Spleen (tissue), 11 donors: ENCODE measurements around the gene SNX17. TPM values are rescaled to one million over a fixed set of nuclear protein-coding genes. Genes with fewer than 3 reads are reported as not detected.
A peak's percentile ranks its signal among the peaks of the same experiment; 100 is the strongest.

ENCODE experiments used
- DNase-seq: peaks from one replicate; pipeline ENCODE4 v3.0.0-alpha.2; 2020
- H3K27ac ChIP-seq, 8 donors: fragments of 200-600 bp; sonication (generic) in 7 of 8; 1 replicate in 4 of 8; 2 replicates in 4 of 8; pipeline versions ENCODE4 v1.5.0 to v1.8.0; 2016 to 2021; ENCODE audit warnings: inconsistent platforms in 4 of 8, mild to moderate bottlenecking in 4 of 8, moderate library complexity in 1 of 8
- H3K27me3 ChIP-seq, 7 donors: fragments of 200-600 bp; sonication (generic) in 6 of 7; replicated peaks in 1 of 7; 1 replicate in 4 of 7; 2 replicates in 3 of 7; pipeline versions ENCODE4 v1.5.0 to v1.8.0; 2016 to 2021; ENCODE audit warnings: inconsistent platforms in 3 of 7, mild to moderate bottlenecking in 1 of 7
- H3K36me3 ChIP-seq, 6 donors: fragments of 200-600 bp; sonication (generic) in 5 of 6; 1 replicate in 4 of 6; 2 replicates in 2 of 6; pipeline versions ENCODE4 v1.5.0 to v1.8.0; 2016 to 2021; ENCODE audit warnings: inconsistent platforms in 2 of 6
- H3K4me1 ChIP-seq, 6 donors: fragments of 200-600 bp; sonication (generic) in 5 of 6; 1 replicate in 3 of 6; 2 replicates in 3 of 6; pipeline versions ENCODE4 v1.5.0 to v1.8.0; 2016 to 2021; ENCODE audit warnings: inconsistent platforms in 3 of 6
- H3K4me3 ChIP-seq, 8 donors: fragments of 200-600 bp; sonication (generic) in 7 of 8; 1 replicate in 4 of 8; 2 replicates in 4 of 8; pipeline versions ENCODE4 v1.5.0 to v1.8.0; 2016 to 2021; ENCODE audit warnings: inconsistent platforms in 4 of 8, mild to moderate bottlenecking in 4 of 8, moderate library complexity in 2 of 8
- H3K9me3 ChIP-seq, 8 donors: fragments of 200-600 bp; sonication (generic) in 7 of 8; 1 replicate in 4 of 8; 2 replicates in 4 of 8; pipeline versions ENCODE4 v1.5.0 to v1.8.0; 2016 to 2021; ENCODE audit warnings: inconsistent platforms in 4 of 8
- CTCF ChIP-seq, 11 experiments: fragments of 200-600 bp in 7 of 11; fragments of 450-650 bp in 4 of 11; sonication (generic) in 4 of 11; IDR thresholded peaks in 8 of 11; conservative IDR thresholded peaks in 3 of 11; 1 replicate in 7 of 11; 2 replicates in 4 of 11; pipeline versions ENCODE4 v1.4.0 to v1.8.0; 2016 to 2021; ENCODE audit warnings: antibody characterized with exemption in 11 of 11, inconsistent platforms in 4 of 11, mild to moderate bottlenecking in 1 of 11
- POLR2A ChIP-seq, 3 donors: fragments of 450-650 bp; IDR thresholded peaks; one replicate each; pipeline ENCODE4 v1.5.1; 2017; ENCODE audit warnings: antibody characterized with exemption in 3 of 3, mild to moderate bottlenecking in 1 of 3
- POLR2AphosphoS5 ChIP-seq, 3 donors: sonication (generic); formaldehyde crosslinking; IDR thresholded peaks; one replicate each; pipeline ENCODE4 v1.5.1; 2017; ENCODE audit warnings: antibody characterized with exemption in 3 of 3
- WGBS, 5 donors: extraction: QIAGEN DNeasy Blood & Tissue Kit in 3 of 5; methylation state at CpG; one replicate each; pipeline versions ENCODE4 v1.1.5 to v1.1.7; 2013 to 2018; 5-methylcytosine and 5-hydroxymethylcytosine counted together
- intact Hi-C: fragments of 100-400 bp; cut with DNase I; formaldehyde crosslinking; loops from one replicate; pipeline ENCODE4 v1.15.0; 2023; ENCODE audit warnings: low total_unique reads
- polyA plus RNA-seq, 3 donors: library from polyadenylated mRNA; stranded (reverse); fragments of 200-250 nt; gene quantifications; one replicate each; pipeline ENCODE4 v1.2.1, GENCODE V29; 2013
- total RNA-seq, 7 donors: library from RNA; depleted of rRNA in 3 of 7; stranded (reverse); fragments of >200 nt in 3 of 7; fragmentation: NEBNext Ultra II Directional in 4 of 7; extraction: Animal tissue kit (Norgen Biotek cat#: 25700) in 4 of 7; gene quantifications; one replicate each; pipeline versions ENCODE4 v1.1.0 to v1.2.1, GENCODE V29; 2016 to 2021
- donor health status: healthy with polysubstance abuse.
- donor health status: DM: no; HTN: no; CAD: no; lungs with moderate emphysema.
- donor health status: DM: no; HTN: no; CAD: no.
- donor health status: Bipolar disorder and iron deficiency.
- donor health status: healthy.
- donor health status: DM: no; HTN: no; CAD: no.
- donor health status: DM: yes; HTN: yes; CAD: no.

SNX17 gene
- total and polyA plus RNA-seq, 10 donors: 84.9 to 140 (median 117) TPM

GRCh38 chr2:27370816-27371620 lies 602 bp downstream of the SNX17 start:
- H3K4me1 ChIP-seq: peaks cover 30 to 66% (median 43%) of the 10 kb centered on the region in 6 donors
- no peak for DNase-seq
- H3K27ac ChIP-seq: peak overlapping the region; percentile 93 to 98 (median 96)
- WGBS, 5 donors: 0 to 1% (median 0%) methylated on average over 29 to 46 of the region's 46 CpGs
- TF ChIP-seq CTCF (IDR thresholded peaks at IDR 0.05 in 8 of 11, conservative IDR thresholded peaks at IDR 0.05 in 3 of 11): no peak
- TF ChIP-seq POLR2AphosphoS5 (IDR thresholded peaks at IDR 0.05): peak in 2 of 3 donors; percentile 43 to 47
- TF ChIP-seq POLR2A (IDR thresholded peaks at IDR 0.05): no peak
- intact Hi-C loops: no loop called here
- no peaks in the 10 kb centered on the region for H3K27me3 ChIP-seq
- no peaks in the 10 kb centered on the region for H3K9me3 ChIP-seq
- H3K36me3 ChIP-seq: peaks cover 0 to 72% (median 54%) of the 10 kb centered on the region in 6 donors
- H3K4me3 ChIP-seq: peak overlapping the region; percentile 99 to 100 (median 100)

GRCh38 chr2:27372937-27373336 lies 2.5 kb downstream of the SNX17 start:
- peak overlapping the region in 4 of 8 donors; percentile 9 to 98 (median 98) for H3K27ac ChIP-seq

GRCh38 chr2:27373567-27373966 lies 3.2 kb downstream of the SNX17 start:
- no peak overlapping the region for H3K27ac ChIP-seq
- H3K4me3 ChIP-seq: no peak overlapping the region
- H3K4me1 ChIP-seq: peaks cover 28 to 82% (median 45%) of the 10 kb centered on the region in 6 donors
- no peak for DNase-seq
- 80 to 89% (median 86%) methylated on average over 5 of the region's 5 CpGs for WGBS, 5 donors
- H3K27me3 ChIP-seq: no peaks in the 10 kb centered on the region
- H3K36me3 ChIP-seq: peaks cover 0 to 72% (median 58%) of the 10 kb centered on the region in 6 donors
- TF ChIP-seq CTCF (IDR thresholded peaks at IDR 0.05 in 8 of 11, conservative IDR thresholded peaks at IDR 0.05 in 3 of 11) (no peak), POLR2AphosphoS5 (IDR thresholded peaks at IDR 0.05) (no peak), POLR2A (IDR thresholded peaks at IDR 0.05) (no peak)
- intact Hi-C loops: no loop called here
- H3K9me3 ChIP-seq: no peaks in the 10 kb centered on the region

More at GRCh38 chr2:27372937-27373336, 2.5 kb downstream of the SNX17 start:
- Histone ChIP-seq H3K9me3 (no peaks in the 10 kb centered on the region), H3K4me1 (peaks cover 30 to 82% (median 43%) of the 10 kb centered on the region in 6 donors), H3K27me3 (no peaks in the 10 kb centered on the region), H3K36me3 (peaks cover 0 to 72% (median 54%) of the 10 kb centered on the region in 6 donors), H3K4me3 (no peak overlapping the region)
- no peak for DNase-seq
- TF ChIP-seq POLR2AphosphoS5 (IDR thresholded peaks at IDR 0.05) (no peak), CTCF (IDR thresholded peaks at IDR 0.05 in 8 of 11, conservative IDR thresholded peaks at IDR 0.05 in 3 of 11) (no peak), POLR2A (IDR thresholded peaks at IDR 0.05) (no peak)
- WGBS, 5 donors: 81 to 89% (median 85%) methylated on average over 6 of the region's 6 CpGs
- intact Hi-C loops: no loop called here

GRCh38 chr2:27375513-27376099 lies 5.2 kb downstream of the SNX17 start:
- peak; percentile 77 for DNase-seq
- no peaks in the 10 kb centered on the region for H3K27me3 ChIP-seq
- H3K36me3 ChIP-seq: peaks cover 0 to 71% (median 59%) of the 10 kb centered on the region in 6 donors
- peaks cover 26 to 86% (median 48%) of the 10 kb centered on the region in 6 donors for H3K4me1 ChIP-seq
- TF ChIP-seq CTCF (IDR thresholded peaks at IDR 0.05 in 8 of 11, conservative IDR thresholded peaks at IDR 0.05 in 3 of 11) (no peak), POLR2A (IDR thresholded peaks at IDR 0.05) (no peak), POLR2AphosphoS5 (IDR thresholded peaks at IDR 0.05) (peak in 2 of 3 donors; percentile 36 to 74)
- 90 to 96% (median 95%) methylated on average over 11 to 20 of the region's 20 CpGs for WGBS, 5 donors
- no peak overlapping the region for H3K27ac ChIP-seq
- H3K4me3 ChIP-seq: no peak overlapping the region
- H3K9me3 ChIP-seq: no peaks in the 10 kb centered on the region
- intact Hi-C loops: no loop called here
